PFSK-1 (cell line): ENCODE data around the gene MAOB.

Experiments used
- FOXP2 ChIP-seq: optimal IDR thresholded peaks from 2 replicates; pipeline ENCODE3; 2011; ENCODE audit warnings: borderline replicate concordance, control low read depth, inconsistent platforms; ENCODE audit not compliant: insufficient read depth; ENCODE audit errors: extremely low read length, extremely low read depth
- POLR2AphosphoS5 ChIP-seq: IDR thresholded peaks from 2 replicates; pipeline ENCODE4 v1.6.1; 2012; ENCODE audit warnings: low read depth, mild to moderate bottlenecking, control low read depth, low read length, moderate library complexity
- REST ChIP-seq, 2 experiments: IDR thresholded peaks; 2 replicates each; pipeline versions ENCODE4 v1.6.1 to v1.8.0; 2011 to 2012; ENCODE audit warnings: low read depth in 2 of 2, low read length in 2 of 2, control low read depth in 1 of 2, inconsistent platforms in 1 of 2, mild to moderate bottlenecking in 1 of 2, moderate library complexity in 1 of 2; ENCODE audit not compliant: insufficient read depth in 1 of 2
- SIN3A ChIP-seq: IDR thresholded peaks from 2 replicates; pipeline ENCODE4 v1.6.1; 2012; ENCODE audit warnings: mild to moderate bottlenecking, low read length, moderate library complexity, borderline replicate concordance; ENCODE audit not compliant: insufficient read depth
- TAF1 ChIP-seq: IDR thresholded peaks from 2 replicates; pipeline ENCODE4 v1.6.1; 2012; ENCODE audit warnings: low read length, control low read depth, borderline replicate concordance; ENCODE audit not compliant: insufficient read depth

GRCh38 chrX:43720082-43720481 is 162.2 kb downstream of the MAOB start:
- TF ChIP-seq TAF1 (no peak), POLR2AphosphoS5 (no peak), REST (IDR thresholded peaks at IDR 0.05; ENCODE audit: insufficient read depth in 1 of 2, low read depth in 2 of 2, low read length in 2 of 2) (no peak), FOXP2 (no peak), SIN3A (no peak)
